HG03045 (cell line): Measurements from ENCODE around the gene NOP16.

ENCODE experiments used
- ATAC-seq: cut with Tn5 transposase; IDR thresholded peaks from one replicate; pipeline ENCODE4 v1.9.1; 2021; ENCODE audit warnings: mild to moderate bottlenecking, moderate library complexity; ENCODE audit not compliant: unreplicated experiment

The NOP16 gene

GRCh38 chr5:176362233-176362490, 26.2 kb downstream of the NOP16 start:
- no peak for ATAC-seq

DNA sequence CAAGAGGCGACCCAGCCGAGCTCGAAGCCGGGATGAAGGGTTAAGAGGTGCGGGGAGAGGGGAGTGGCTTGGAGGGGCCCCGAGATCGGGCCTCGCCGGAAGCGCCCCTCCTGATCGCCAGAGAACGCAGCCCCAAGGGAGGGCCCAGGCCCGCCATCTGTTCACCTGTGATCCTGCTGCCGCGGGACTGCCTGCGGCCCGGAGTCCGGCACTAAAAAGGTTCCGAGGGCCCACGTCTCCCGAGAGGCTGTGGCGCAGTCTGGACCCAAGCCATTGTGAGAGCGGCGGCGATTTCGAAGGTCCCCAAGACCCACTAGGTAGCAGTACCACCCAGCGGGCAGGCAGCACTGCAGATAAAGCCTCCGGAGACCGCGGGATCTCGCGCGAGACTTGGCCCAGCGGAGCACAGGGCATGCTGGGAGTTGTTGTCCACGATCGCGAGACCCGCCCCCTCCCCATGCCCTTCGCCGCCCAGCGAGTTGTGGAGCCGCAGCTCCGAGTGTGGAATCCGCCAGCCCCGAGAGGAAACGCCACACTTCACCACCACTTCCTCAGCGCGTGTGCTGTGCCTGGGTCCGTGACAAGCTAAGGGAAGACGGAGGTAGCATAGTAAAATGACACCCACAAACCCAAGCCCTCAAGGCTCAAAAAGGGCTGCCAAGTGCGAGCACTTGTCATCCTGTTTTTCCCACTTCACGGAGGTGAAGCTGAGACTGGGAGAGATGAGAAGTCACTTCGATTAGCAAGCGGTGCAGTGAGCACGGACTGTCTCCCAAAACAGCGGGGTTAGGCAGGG, 26.8 kb downstream of the NOP16 start, which contains the start of gene KIAA1191:
Gene KIAA1191 (minus strand): TSS at position 328 of the 796 bp plus-strand sequence. CDS start 2,256 bp downstream, outside the sequence.
- ATAC-seq = peak; percentile 86

DNA sequence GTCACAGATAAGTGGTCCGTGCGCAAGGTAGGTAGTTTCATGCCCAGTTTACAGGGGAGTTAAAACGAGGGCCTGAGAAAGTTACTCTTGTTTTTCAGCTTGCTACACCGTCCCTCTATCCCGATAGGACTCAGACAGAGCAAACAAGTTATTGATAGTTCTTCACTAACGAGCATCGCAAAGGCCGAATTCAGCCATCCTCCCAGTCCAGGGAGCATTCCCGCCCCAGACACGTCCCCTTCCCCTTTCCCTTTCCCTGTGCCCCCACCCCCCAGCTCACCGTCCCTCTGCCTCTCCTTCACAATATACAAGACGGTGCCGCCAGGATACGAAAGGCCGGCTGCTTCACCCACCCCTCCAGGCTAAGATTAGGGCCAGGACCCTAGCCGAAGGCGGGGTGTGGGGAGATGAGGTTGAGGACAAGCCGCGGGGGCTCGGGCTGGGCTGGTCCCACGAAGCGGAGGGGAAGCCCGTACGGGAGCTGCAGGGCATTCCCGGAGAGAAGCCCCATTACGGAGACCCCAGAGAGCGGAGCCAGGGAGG, 27.4 kb downstream of the NOP16 start:
- ATAC-seq = no peak

DNA sequence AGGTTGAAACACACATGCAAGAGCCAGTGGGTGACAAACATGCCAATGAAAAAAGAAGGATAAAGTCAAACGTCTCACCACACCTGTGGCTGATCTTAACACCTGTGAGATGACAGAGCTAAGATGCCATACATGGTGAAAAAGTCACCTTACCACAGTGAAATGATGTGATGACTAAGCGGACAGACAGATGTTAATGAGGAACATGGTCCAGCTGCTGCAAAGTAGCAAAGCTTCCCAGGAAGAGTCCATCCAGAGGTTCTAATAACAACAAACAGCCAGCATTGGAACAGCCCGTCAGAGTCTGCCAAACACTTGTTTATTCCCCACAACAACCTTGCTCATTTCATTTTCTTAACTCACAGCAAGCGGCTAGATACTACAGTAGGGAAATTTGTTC, 28.7 kb downstream of the NOP16 start:
- ATAC-seq = no peak

DNA sequence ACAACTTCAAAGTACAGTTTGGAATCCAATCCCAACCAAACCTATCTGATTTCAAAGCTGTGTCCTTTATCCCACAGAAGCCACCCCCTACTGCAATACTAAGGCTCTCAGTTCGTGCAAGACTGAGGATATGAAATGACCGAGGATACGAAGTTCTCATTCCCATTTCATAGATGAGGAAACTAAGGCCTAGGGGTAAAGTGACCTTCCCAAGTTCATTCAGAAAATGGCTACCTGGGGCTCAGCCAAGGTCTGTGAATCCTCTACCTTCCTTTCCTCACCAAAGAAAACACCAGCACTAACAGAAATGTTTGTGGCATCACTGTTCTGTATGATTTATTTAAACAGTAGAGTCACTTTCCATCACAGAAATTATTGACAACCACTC, 32.2 kb downstream of the NOP16 start:
- ATAC-seq = no peak

GRCh38 chr5:176355400-176356178, 32.8 kb downstream of the NOP16 start:
- no peak for ATAC-seq

GRCh38 chr5:176353533-176353932, 34.9 kb downstream of the NOP16 start:
- no peak for ATAC-seq

GRCh38 chr5:176352116-176352878, 36.1 kb downstream of the NOP16 start:
- no peak for ATAC-seq

DNA sequence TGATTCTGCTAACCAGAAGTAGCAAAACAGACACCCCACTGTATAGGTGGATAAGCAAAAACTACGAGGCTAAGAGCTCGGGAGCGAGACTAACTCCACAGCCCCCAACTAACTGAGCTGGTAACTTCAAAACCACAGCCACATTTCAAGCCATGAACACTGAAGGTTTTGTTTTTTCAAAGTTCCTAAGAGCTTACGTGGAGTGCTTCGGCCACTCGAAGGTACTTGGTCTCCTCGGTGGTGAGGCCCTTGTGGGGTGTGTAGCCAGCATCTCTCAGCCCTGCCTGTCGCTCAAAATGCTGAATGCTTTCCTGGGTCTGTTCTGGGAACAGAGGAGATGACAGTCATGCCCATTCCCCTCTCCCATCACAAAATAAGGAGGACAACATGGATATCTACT, 38.0 kb downstream of the NOP16 start:
- ATAC-seq = no peak

- no peak for ATAC-seq
Measured at GRCh38 chr5:176342766-176343458, 45.5 kb downstream of the NOP16 start.

- no peak for ATAC-seq
Measured at GRCh38 chr5:176342158-176342483, 46.3 kb downstream of the NOP16 start.

GRCh38 chr5:176341325-176342157, 46.9 kb downstream of the NOP16 start:
- no peak for ATAC-seq

DNA sequence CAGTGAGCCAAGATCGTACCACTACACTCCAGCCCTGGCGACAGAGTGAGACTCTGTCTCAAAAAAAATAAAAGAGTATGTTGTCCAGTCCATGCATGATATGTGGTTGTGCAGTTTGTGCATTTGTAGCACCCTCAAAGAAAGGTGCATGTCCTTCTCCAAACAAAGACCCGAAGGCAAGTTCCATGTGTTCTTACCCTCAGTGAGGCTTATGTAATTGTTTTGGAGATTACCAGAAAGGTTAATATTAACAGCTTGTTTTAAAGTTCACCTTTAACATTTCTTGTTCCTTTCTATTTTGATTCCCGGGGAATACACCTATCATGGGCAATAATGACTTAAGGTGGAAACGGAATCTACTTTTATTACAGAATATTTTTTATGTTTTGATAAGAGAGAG, 49.1 kb downstream of the NOP16 start:
- no peak for ATAC-seq

- ATAC-seq = no peak
Measured at GRCh38 chr5:176337913-176338312, 50.5 kb downstream of the NOP16 start.

DNA sequence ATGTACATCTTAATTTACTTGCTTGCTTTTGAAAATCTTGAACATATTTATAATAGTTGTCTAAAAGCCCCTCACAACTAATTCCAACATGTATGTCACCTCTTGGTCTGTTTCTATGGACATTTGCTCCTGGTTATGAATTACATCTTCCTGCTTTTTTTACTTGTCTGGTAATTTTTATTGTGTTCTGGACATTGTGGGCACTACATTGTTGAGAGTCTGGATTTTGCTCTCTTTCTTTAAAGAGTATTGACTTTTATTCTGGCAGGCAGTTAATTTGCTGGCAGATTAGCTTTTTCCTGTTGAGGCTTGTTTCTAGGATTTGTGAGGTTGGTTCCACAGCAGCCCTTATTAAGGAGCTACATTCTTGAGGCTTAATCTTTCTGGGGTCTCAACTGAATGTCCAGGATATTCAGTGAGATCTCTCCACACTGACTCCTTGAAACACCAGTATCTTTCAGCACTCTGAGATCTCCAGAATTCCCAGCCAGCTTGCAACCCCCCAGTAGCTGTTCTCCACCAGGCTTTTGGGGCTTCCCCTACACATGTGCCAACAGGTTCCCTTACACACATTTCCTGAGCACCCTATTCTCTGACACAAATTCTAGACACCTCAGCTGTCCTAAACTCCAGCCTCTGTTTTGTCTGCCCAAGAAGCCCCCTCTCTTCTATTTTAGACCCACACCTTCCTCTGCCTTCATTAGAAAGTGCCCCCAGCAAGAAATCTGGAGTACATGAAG, 54.2 kb downstream of the NOP16 start:
- ATAC-seq = no peak
